ENCODE data around the gene DGKK. TPM values are rescaled to one million over a fixed set of nuclear protein-coding genes. Genes with fewer than 3 reads are reported as not detected.

DGKK gene
- total and polyA plus RNA-seq, 2 experiments from 2014 or later, result 0.15 to 0.27 TPM

- no peak for DNase-seq (ENCODE audit: low read depth in 1 of 2, low spot score in 1 of 2)
- Histone ChIP-seq H3K4me1 (ENCODE audit: low read depth) (no peaks in the 10 kb centered on the region), H3K9me3 (ENCODE audit: low read depth) (no peaks in the 10 kb centered on the region), H3K4me3 (no peak overlapping the region), H3K27ac (no peak overlapping the region), H3K27me3 (no peaks in the 10 kb centered on the region), H3K36me3 (no peaks in the 10 kb centered on the region)
- no peak for TF ChIP-seq CTCF (IDR thresholded peaks at IDR 0.05; ENCODE audit: low read depth, low read length)
Observed at GRCh38 chrX:50431623-50432022, 39.0 kb downstream of the DGKK start.

- no peaks in the 10 kb centered on the region for H3K36me3 ChIP-seq
- no peak for TF ChIP-seq CTCF (IDR thresholded peaks at IDR 0.05; ENCODE audit: low read depth, low read length)
- H3K4me3 ChIP-seq, result no peak overlapping the region
- no peak overlapping the region for H3K27ac ChIP-seq
- H3K4me1 ChIP-seq (ENCODE audit: low read depth), result no peaks in the 10 kb centered on the region
- no peaks in the 10 kb centered on the region for H3K27me3 ChIP-seq
- no peaks in the 10 kb centered on the region for H3K9me3 ChIP-seq (ENCODE audit: low read depth)
- DNase-seq (ENCODE audit: low read depth in 1 of 2, low spot score in 1 of 2), result no peak
Observed at GRCh38 chrX:50430917-50431575, 39.6 kb downstream of the DGKK start.

DNA sequence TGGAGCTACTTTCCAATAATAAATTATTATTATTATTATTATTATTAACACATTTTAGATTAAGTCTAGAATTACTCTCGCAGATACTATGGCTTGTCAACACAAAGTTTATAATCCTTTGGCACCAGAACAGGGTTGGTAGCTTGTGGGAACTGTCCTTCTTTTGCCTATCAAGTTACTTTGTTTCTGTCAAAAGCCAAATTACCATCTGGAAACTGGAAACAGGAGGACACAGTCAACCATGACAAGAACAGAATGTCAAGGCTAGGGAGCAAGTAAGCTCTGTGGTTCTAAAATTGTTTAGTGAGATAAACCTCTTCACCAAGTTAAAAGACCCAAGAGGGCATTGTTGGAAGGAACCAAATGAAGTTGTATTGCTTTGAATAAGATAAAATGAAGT lies 42.5 kb downstream of the DGKK start:
- no peak for DNase-seq (ENCODE audit: low read depth in 1 of 2, low spot score in 1 of 2)
- no peaks in the 10 kb centered on the region for H3K4me1 ChIP-seq (ENCODE audit: low read depth)
- no peak overlapping the region for H3K27ac ChIP-seq
- H3K27me3 ChIP-seq, result no peaks in the 10 kb centered on the region
- TF ChIP-seq CTCF (IDR thresholded peaks at IDR 0.05; ENCODE audit: low read depth, low read length), result no peak
- H3K4me3 ChIP-seq, result no peak overlapping the region
- no peaks in the 10 kb centered on the region for H3K9me3 ChIP-seq (ENCODE audit: low read depth)
- no peaks in the 10 kb centered on the region for H3K36me3 ChIP-seq

DNA sequence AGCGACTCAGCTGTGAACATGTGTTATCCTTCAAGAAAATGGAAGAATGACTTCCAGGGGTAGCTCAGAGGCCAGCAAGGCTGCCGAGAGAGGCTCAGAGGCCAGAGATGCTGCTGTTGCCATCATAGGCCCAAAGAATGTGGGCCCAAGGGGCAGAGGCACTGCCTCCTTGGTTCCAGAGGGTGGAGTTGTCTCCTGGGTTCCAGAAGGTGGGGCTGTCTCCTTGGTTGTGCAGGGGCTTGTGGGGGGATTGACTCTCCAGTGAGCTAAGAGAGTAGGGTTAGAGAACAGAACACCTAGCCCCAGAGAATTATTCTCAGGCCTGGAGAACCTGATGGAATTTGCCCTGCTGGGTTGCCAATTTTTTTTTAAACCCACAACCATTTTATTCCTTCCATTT lies 62.6 kb downstream of the DGKK start:
- DNase-seq (ENCODE audit: low read depth in 1 of 2, low spot score in 1 of 2), result no peak
- H3K27me3 ChIP-seq, result no peaks in the 10 kb centered on the region

GRCh38 chrX:50403903-50404302 lies 66.7 kb downstream of the DGKK start:
- H3K9me3 ChIP-seq (ENCODE audit: low read depth), result no peaks in the 10 kb centered on the region
- TF ChIP-seq CTCF (IDR thresholded peaks at IDR 0.05; ENCODE audit: low read depth, low read length), result no peak
- no peak overlapping the region for H3K4me3 ChIP-seq
- no peaks in the 10 kb centered on the region for H3K27me3 ChIP-seq
- no peak for DNase-seq (ENCODE audit: low read depth in 1 of 2, low spot score in 1 of 2)
- no peak overlapping the region for H3K27ac ChIP-seq
- H3K36me3 ChIP-seq, result no peaks in the 10 kb centered on the region
- H3K4me1 ChIP-seq (ENCODE audit: low read depth), result no peaks in the 10 kb centered on the region

More for the DNA sequence above, 62.6 kb downstream of the DGKK start:
- Histone ChIP-seq H3K9me3 (ENCODE audit: low read depth) (no peaks in the 10 kb centered on the region), H3K27ac (no peak overlapping the region), H3K36me3 (no peaks in the 10 kb centered on the region), H3K4me1 (ENCODE audit: low read depth) (no peaks in the 10 kb centered on the region), H3K4me3 (no peak overlapping the region)
- TF ChIP-seq CTCF (IDR thresholded peaks at IDR 0.05; ENCODE audit: low read depth, low read length), result no peak

All from cardiac muscle cell (in vitro differentiated cells and primary cell).